Psoas muscle (tissue), 8 donors: ENCODE data around the gene ARHGAP22. TPM values are rescaled to one million over a fixed set of nuclear protein-coding genes. Genes with fewer than 3 reads are reported as not detected.
A peak's percentile ranks its signal among the peaks of the same experiment; 100 is the strongest.

Experiments
- ATAC-seq, 4 donors: fragments of 200-7000 bp; cut with Tn5 transposase; one replicate each; pipeline ENCODE4 v1.9.1; 2020; ENCODE audit warnings: moderate library complexity in 3 of 4, mild to moderate bottlenecking in 2 of 4
- DNase-seq, 2 donors: peaks; one replicate each; pipeline ENCODE4 v3.0.0-alpha.2; 2020
- H3K27ac ChIP-seq: fragments of 200-600 bp; one replicate; pipeline ENCODE4 v1.8.0; 2022
- H3K27me3 ChIP-seq, 3 donors: fragments of 200-600 bp in 1 of 3; one replicate each; pipeline versions ENCODE4 v1.6.1 to v1.8.0; 2013 to 2022; ENCODE audit warnings: low read length in 2 of 3, mild to moderate bottlenecking in 2 of 3, moderate library complexity in 1 of 3; ENCODE audit not compliant: insufficient read depth in 3 of 3
- H3K36me3 ChIP-seq, 2 donors: fragments of 200-600 bp in 1 of 2; one replicate each; pipeline versions ENCODE4 v1.6.1 to v1.8.0; 2013 to 2022; ENCODE audit warnings: low read depth in 1 of 2, mild to moderate bottlenecking in 1 of 2, moderate library complexity in 1 of 2; ENCODE audit not compliant: insufficient read depth in 1 of 2
- H3K4me1 ChIP-seq: fragments of 200-600 bp; one replicate; pipeline ENCODE4 v1.8.0; 2022
- H3K4me3 ChIP-seq: fragments of 200-600 bp; one replicate; pipeline ENCODE4 v1.8.0; 2022; ENCODE audit warnings: mild to moderate bottlenecking
- H3K9me3 ChIP-seq: fragments of 200-600 bp; one replicate; pipeline ENCODE4 v1.8.0; 2022
- WGBS, 3 donors: extraction: QIAGEN DNeasy Blood & Tissue Kit; methylation state at CpG; one replicate each; pipeline versions ENCODE4 v1.1.6 to v1.1.7; 2013; 5-methylcytosine and 5-hydroxymethylcytosine counted together
- intact Hi-C, 2 donors: fragments of 100-400 bp; cut with DNase I; formaldehyde crosslinking; loops; one replicate each; pipeline versions ENCODE4 v1.11.0 to v1.14.2; 2022
- polyA plus RNA-seq, 3 donors: library from polyadenylated mRNA; stranded (reverse); fragments of 200-250 nt; gene quantifications; one replicate each; pipeline ENCODE4 v1.2.3, GENCODE V29; 2013
- total RNA-seq, 4 donors: library from RNA; stranded (reverse); fragmentation: NEBNext Ultra II Directional in 2 of 4; extraction: Animal tissue kit (Norgen Biotek cat#: 25700) in 2 of 4; gene quantifications; one replicate each; pipeline versions ENCODE4 v1.2.1 to v1.2.4, GENCODE V29; 2021 to 2023
- TF ChIP-seq, protein P1 (sequence below): fragments of 200-600 bp; IDR thresholded peaks from one replicate; pipeline ENCODE4 v1.8.0; 2022; ENCODE audit warnings: antibody characterized with exemption
- donor health status: healthy with polysubstance abuse.
- donor health status: DM: no; HTN: no; CAD: no; lungs with moderate emphysema.
- donor health status: Bipolar disorder and iron deficiency.
- donor health status: healthy.
- donor health status: DM: yes; HTN: yes; CAD: no.
- donor health status: DM: no; HTN: no; CAD: no.
- donor health status: DM: no; HTN: no; CAD: no.
- donor health status: DM: yes; HTN: yes; CAD: no.

Gene ARHGAP22
- total and polyA plus RNA-seq, 7 donors, result 0.46 to 2.9 (median 1.6) TPM

DNA sequence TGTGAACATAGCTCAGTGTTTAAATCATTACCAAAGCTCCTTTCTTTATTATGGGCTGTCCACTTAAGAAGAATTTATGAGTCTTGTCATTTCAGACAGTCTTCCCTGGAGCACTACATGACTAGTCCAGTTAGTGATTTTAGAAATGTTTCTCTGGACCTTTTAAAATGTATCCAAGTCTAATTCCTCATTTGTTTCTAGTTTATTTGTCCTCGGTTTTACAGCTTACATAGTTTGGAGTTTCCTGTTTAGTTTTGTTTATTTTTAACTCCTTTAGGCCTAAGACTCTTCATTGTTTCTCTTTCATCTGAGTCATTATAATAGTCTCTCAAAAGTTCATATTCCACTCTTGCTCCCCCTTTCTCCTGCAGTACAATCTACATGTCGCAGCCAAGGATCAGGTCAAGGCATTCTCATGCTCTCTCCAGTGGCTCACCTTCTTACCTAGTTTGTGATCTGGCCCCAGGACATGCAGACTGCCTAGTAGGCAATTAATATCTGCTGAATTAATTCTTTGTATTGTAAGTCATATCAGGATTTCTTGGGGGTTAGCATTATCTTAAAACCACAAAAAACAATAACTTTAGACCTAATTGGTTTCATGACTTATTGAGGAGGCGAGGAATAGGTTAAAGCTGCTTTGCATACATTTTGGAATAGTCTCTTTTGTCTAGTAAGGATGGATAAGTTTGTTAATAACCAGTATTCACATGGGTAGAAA, 204.6 kb downstream of the ARHGAP22 start:
- intact Hi-C loops, result no loop called here
- WGBS, 3 donors, result 60 to 77% (median 75%) methylated on average over 3 of the region's 3 CpGs
- TF ChIP-seq, protein P1, sequence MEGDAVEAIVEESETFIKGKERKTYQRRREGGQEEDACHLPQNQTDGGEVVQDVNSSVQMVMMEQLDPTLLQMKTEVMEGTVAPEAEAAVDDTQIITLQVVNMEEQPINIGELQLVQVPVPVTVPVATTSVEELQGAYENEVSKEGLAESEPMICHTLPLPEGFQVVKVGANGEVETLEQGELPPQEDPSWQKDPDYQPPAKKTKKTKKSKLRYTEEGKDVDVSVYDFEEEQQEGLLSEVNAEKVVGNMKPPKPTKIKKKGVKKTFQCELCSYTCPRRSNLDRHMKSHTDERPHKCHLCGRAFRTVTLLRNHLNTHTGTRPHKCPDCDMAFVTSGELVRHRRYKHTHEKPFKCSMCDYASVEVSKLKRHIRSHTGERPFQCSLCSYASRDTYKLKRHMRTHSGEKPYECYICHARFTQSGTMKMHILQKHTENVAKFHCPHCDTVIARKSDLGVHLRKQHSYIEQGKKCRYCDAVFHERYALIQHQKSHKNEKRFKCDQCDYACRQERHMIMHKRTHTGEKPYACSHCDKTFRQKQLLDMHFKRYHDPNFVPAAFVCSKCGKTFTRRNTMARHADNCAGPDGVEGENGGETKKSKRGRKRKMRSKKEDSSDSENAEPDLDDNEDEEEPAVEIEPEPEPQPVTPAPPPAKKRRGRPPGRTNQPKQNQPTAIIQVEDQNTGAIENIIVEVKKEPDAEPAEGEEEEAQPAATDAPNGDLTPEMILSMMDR, result no peak
- no peaks in the 10 kb centered on the region for H3K9me3 ChIP-seq
- peaks cover 25% of the 10 kb centered on the region for H3K4me1 ChIP-seq
- H3K27ac ChIP-seq, result no peak overlapping the region
- no peak overlapping the region for H3K4me3 ChIP-seq
- no peaks in the 10 kb centered on the region for H3K36me3 ChIP-seq
- H3K27me3 ChIP-seq, result no peaks in the 10 kb centered on the region
- DNase-seq (no peak), ATAC-seq (no peak)

DNA sequence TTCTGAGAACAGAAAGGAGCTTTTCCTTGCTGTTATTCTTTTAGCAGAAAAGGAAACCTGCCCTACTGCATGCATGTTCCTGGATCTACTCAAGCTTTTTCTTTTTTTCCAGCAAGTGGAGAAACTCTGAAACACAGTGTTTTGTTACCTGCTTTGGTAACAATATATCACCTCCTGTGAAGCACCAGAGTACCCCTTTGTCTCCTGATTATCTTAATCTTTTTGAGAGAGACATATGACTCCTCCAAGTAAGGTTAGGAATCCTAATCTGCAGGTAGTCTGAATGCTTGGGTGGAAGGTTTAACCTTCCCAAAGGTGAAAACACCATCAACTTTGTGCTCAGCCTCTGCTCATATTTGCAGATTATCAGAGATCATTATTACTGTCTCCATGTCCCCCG, 205.3 kb downstream of the ARHGAP22 start:
- H3K4me3 ChIP-seq, result no peak overlapping the region
- TF ChIP-seq, protein P1, result no peak
- no peak overlapping the region for H3K27ac ChIP-seq
- intact Hi-C loops, result no loop called here
- H3K36me3 ChIP-seq, result no peaks in the 10 kb centered on the region
- peaks cover 25% of the 10 kb centered on the region for H3K4me1 ChIP-seq
- no peaks in the 10 kb centered on the region for H3K27me3 ChIP-seq
- no peak for ATAC-seq
- no peak for DNase-seq
- no peaks in the 10 kb centered on the region for H3K9me3 ChIP-seq
- WGBS, 3 donors, result 95 to 100% (median 97%) methylated on average over 1 of the region's 1 CpG

DNA sequence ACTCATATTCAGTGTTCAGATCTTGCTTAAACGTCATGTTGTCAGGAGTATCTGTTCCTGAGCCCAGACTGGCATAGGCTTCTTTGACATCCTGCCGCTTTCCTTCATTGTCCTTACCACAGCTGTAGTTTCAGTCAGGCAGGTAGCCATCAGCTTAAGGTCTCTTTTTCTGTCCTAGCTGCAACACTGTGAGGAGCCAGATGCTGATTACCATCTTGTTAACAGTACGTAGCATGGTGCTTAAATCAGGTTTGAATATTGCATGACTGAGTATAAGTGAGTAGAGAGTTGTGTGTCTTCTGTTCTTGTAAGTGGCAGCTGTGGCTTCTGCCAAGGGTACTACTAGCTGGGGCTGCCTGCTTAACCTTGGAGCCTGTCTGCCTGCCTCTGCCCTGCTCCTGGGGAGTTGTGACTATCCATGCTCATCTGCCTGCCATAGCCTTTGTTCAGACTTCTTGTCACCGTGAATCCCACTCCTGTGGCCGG, 205.8 kb downstream of the ARHGAP22 start:
- intact Hi-C loops, result no loop called here
- ATAC-seq, result peak; percentile 36 to 76 (median 68)

DNA sequence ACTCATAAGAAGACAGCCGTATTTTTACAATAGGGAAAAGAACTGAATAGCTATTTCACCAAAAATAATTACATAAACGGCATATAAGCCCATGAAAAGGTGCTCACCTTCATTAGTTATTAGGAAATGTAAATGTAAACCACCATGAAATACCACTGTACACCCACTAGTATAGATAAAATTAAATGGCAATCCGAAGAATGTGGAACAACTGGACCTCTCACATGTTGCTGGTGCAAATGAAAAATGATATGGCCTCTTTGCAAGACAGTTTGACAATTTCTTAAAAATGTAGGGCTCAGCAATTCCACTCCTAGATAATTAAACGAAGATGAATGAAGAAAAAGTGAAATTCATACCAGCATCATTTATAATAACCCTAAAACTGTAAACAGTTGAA, 206.6 kb downstream of the ARHGAP22 start:
- ATAC-seq, result no peak
- Histone ChIP-seq H3K27me3 (no peaks in the 10 kb centered on the region), H3K4me3 (no peak overlapping the region), H3K9me3 (no peaks in the 10 kb centered on the region), H3K27ac (no peak overlapping the region), H3K4me1 (peaks cover 25% of the 10 kb centered on the region), H3K36me3 (no peaks in the 10 kb centered on the region)
- DNase-seq, result no peak
- intact Hi-C loops, result no loop called here
- 54 to 73% (median 72%) methylated on average over 4 of the region's 4 CpGs for WGBS, 3 donors
- TF ChIP-seq, protein P1, result no peak

More for the DNA sequence above, 205.8 kb downstream of the ARHGAP22 start:
- 39 to 54% (median 50%) methylated on average over 5 of the region's 5 CpGs for WGBS, 3 donors
- peaks cover 25% of the 10 kb centered on the region for H3K4me1 ChIP-seq
- H3K27ac ChIP-seq, result no peak overlapping the region
- no peaks in the 10 kb centered on the region for H3K36me3 ChIP-seq
- H3K27me3 ChIP-seq, result no peaks in the 10 kb centered on the region
- H3K9me3 ChIP-seq, result no peaks in the 10 kb centered on the region
- DNase-seq, result no peak
- H3K4me3 ChIP-seq, result no peak overlapping the region
- TF ChIP-seq, protein P1, result no peak

Other genes starting within 250 kb of the ARHGAP22 start
- 1 to 10 TPM in 2 of 4 donors, under 1 TPM in 2; 0.69 to 1.3 (median 1.1) TPM for gene WDFY4, start 79.8 kb upstream of the ARHGAP22 start, total RNA-seq
- gene WDFY4, start 79.8 kb upstream of the ARHGAP22 start, polyA plus RNA-seq, result under 1 TPM; 0.23 to 0.52 (median 0.27) TPM